Nephron progenitor cell (in vitro differentiated cells): ENCODE results near the gene SLC25A25.

Experiments used
- DNase-seq: peaks from one replicate; pipeline ENCODE4 v3.0.0; 2021
- H3K27ac Mint-ChIP-seq: 2 replicates; pipeline ENCODE4 v1.8.0; 2021; ENCODE audit warnings: mild to moderate bottlenecking, moderate library complexity, mixed read lengths
- H3K27me3 Mint-ChIP-seq: 2 replicates; pipeline ENCODE4 v1.8.0; 2021; ENCODE audit warnings: mild to moderate bottlenecking, low read depth, mixed read lengths; ENCODE audit not compliant: poor library complexity
- H3K36me3 Mint-ChIP-seq: 2 replicates; pipeline ENCODE4 v1.8.0; 2021; ENCODE audit warnings: low read depth, mixed read lengths
- H3K4me1 Mint-ChIP-seq: 2 replicates; pipeline ENCODE4 v1.8.0; 2021; ENCODE audit warnings: mixed read lengths
- H3K4me3 Mint-ChIP-seq: 2 replicates; pipeline ENCODE4 v1.8.0; 2021; ENCODE audit warnings: mild to moderate bottlenecking, moderate library complexity, mixed read lengths
- H3K9me3 Mint-ChIP-seq: 2 replicates; pipeline ENCODE4 v1.8.0; 2021; ENCODE audit warnings: mild to moderate bottlenecking, moderate library complexity, mixed read lengths
- TF ChIP-seq, protein P1 (sequence below): fragments of 200-600 bp; sonication (generic); IDR thresholded peaks from 2 replicates; pipeline ENCODE4 v1.5.0; 2021; ENCODE audit warnings: antibody characterized with exemption

The SLC25A25 gene

GRCh38 chr9:128100581-128100980 is 32.5 kb downstream of the SLC25A25 start:
- Mint-ChIP-seq H3K36me3 (peaks cover 10% of the 10 kb centered on the region), H3K27me3 (no peaks in the 10 kb centered on the region), H3K4me1 (peaks cover 82% of the 10 kb centered on the region), H3K27ac (no peak overlapping the region), H3K9me3 (no peaks in the 10 kb centered on the region), H3K4me3 (no peak overlapping the region)
- DNase-seq, result no peak
- TF ChIP-seq, protein P1, sequence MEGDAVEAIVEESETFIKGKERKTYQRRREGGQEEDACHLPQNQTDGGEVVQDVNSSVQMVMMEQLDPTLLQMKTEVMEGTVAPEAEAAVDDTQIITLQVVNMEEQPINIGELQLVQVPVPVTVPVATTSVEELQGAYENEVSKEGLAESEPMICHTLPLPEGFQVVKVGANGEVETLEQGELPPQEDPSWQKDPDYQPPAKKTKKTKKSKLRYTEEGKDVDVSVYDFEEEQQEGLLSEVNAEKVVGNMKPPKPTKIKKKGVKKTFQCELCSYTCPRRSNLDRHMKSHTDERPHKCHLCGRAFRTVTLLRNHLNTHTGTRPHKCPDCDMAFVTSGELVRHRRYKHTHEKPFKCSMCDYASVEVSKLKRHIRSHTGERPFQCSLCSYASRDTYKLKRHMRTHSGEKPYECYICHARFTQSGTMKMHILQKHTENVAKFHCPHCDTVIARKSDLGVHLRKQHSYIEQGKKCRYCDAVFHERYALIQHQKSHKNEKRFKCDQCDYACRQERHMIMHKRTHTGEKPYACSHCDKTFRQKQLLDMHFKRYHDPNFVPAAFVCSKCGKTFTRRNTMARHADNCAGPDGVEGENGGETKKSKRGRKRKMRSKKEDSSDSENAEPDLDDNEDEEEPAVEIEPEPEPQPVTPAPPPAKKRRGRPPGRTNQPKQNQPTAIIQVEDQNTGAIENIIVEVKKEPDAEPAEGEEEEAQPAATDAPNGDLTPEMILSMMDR, result no peak

GRCh38 chr9:128101231-128101661 is 33.2 kb downstream of the SLC25A25 start:
- TF ChIP-seq, protein P1, result no peak
- Mint-ChIP-seq H3K4me1 (peaks cover 82% of the 10 kb centered on the region), H3K27ac (no peak overlapping the region), H3K9me3 (no peaks in the 10 kb centered on the region), H3K4me3 (peak overlapping the region; percentile 23), H3K36me3 (peaks cover 10% of the 10 kb centered on the region), H3K27me3 (no peaks in the 10 kb centered on the region)
- DNase-seq, result no peak

GRCh38 chr9:128101690-128102089 is 33.7 kb downstream of the SLC25A25 start:
- TF ChIP-seq, protein P1, result no peak
- H3K27ac Mint-ChIP-seq, result peak overlapping the region; percentile 80
- no peak for DNase-seq
- peaks cover 78% of the 10 kb centered on the region for H3K4me1 Mint-ChIP-seq
- H3K9me3 Mint-ChIP-seq, result no peaks in the 10 kb centered on the region
- peaks cover 10% of the 10 kb centered on the region for H3K36me3 Mint-ChIP-seq
- H3K4me3 Mint-ChIP-seq, result peak overlapping the region; percentile 49
- H3K27me3 Mint-ChIP-seq, result no peaks in the 10 kb centered on the region

GRCh38 chr9:128102196-128102595 is 34.2 kb downstream of the SLC25A25 start:
- Mint-ChIP-seq H3K4me1 (peaks cover 72% of the 10 kb centered on the region), H3K9me3 (no peaks in the 10 kb centered on the region), H3K27me3 (no peaks in the 10 kb centered on the region), H3K27ac (peak overlapping the region; percentile 82), H3K4me3 (peak overlapping the region; percentile 49), H3K36me3 (peaks cover 10% of the 10 kb centered on the region)
- TF ChIP-seq, protein P1, result no peak
- DNase-seq, result no peak

- TF ChIP-seq, protein P1, result no peak
- peak overlapping the region; percentile 82 for H3K27ac Mint-ChIP-seq
- H3K9me3 Mint-ChIP-seq, result no peaks in the 10 kb centered on the region
- no peaks in the 10 kb centered on the region for H3K27me3 Mint-ChIP-seq
- peaks cover 69% of the 10 kb centered on the region for H3K4me1 Mint-ChIP-seq
- H3K36me3 Mint-ChIP-seq, result peaks cover 15% of the 10 kb centered on the region
- peak; percentile 58 for DNase-seq
- H3K4me3 Mint-ChIP-seq, result peak overlapping the region; percentile 42
Measured at GRCh38 chr9:128102861-128103588, 35.0 kb downstream of the SLC25A25 start.

DNA sequence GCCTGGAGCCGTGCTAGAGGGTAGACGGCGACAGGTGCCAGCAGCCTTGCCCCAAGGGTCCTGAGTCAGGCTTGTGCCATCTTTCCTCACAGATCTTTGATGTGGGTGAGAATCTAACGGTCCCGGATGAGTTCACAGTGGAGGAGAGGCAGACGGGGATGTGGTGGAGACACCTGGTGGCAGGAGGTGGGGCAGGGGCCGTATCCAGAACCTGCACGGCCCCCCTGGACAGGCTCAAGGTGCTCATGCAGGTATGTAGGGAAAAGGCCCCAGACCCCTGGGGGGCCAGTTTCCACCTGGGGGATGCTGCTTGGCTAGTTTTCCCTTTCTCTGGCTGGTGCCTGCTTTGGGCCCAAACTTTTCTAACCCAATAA is 35.5 kb downstream of the SLC25A25 start:
- TF ChIP-seq, protein P1, result peak; percentile 23
- no peaks in the 10 kb centered on the region for H3K9me3 Mint-ChIP-seq
- H3K36me3 Mint-ChIP-seq, result peaks cover 16% of the 10 kb centered on the region
- DNase-seq, result no peak
- peak overlapping the region; percentile 82 for H3K27ac Mint-ChIP-seq
- peaks cover 68% of the 10 kb centered on the region for H3K4me1 Mint-ChIP-seq
- no peak overlapping the region for H3K4me3 Mint-ChIP-seq
- no peaks in the 10 kb centered on the region for H3K27me3 Mint-ChIP-seq
